DND-41 (cell line): Measurements from ENCODE around the gene POLL.

ENCODE experiments used
- ATAC-seq: fragments of 200-7000 bp; cut with Tn5 transposase; 3 replicates; pipeline ENCODE4 v1.9.1; 2021; ENCODE audit warnings: low read depth; ENCODE audit not compliant: insufficient read depth
- DNase-seq: peaks from one replicate; pipeline ENCODE4 v3.0.0-alpha.2; 2020
- H2AFZ ChIP-seq: 2 replicates; pipeline ENCODE4 v1.6.0; 2012; ENCODE audit warnings: low read depth, low read length
- H3K27ac ChIP-seq: 2 replicates; pipeline ENCODE4 v1.5.1; 2012; ENCODE audit warnings: low read length, inconsistent platforms
- H3K27me3 ChIP-seq: fragments of 200-600 bp; sonication (generic); 2 replicates; pipeline ENCODE4 v1.6.0; 2012; ENCODE audit warnings: low read length, mild to moderate bottlenecking, inconsistent platforms; ENCODE audit not compliant: insufficient read depth, poor library complexity
- H3K36me3 ChIP-seq: 2 replicates; pipeline ENCODE4 v1.5.1; 2012; ENCODE audit warnings: low read length, inconsistent platforms; ENCODE audit not compliant: insufficient read depth
- H3K4me1 ChIP-seq: 2 replicates; pipeline ENCODE4 v1.5.1; 2012; ENCODE audit warnings: mild to moderate bottlenecking, low read length; ENCODE audit not compliant: insufficient read depth
- H3K4me2 ChIP-seq: 2 replicates; pipeline ENCODE4 v1.6.0; 2012; ENCODE audit warnings: mild to moderate bottlenecking, moderate library complexity, low read length, inconsistent platforms; ENCODE audit not compliant: insufficient read depth
- H3K4me3 ChIP-seq, 2 experiments: fragments of 200-600 bp in 1 of 2; shearing (Covaris generic) in 1 of 2; 2 replicates each; pipeline ENCODE4 v1.5.1; 2012 to 2016; ENCODE audit warnings: inconsistent platforms in 2 of 2, low read length in 2 of 2, mild to moderate bottlenecking in 2 of 2, low read depth in 1 of 2, moderate library complexity in 1 of 2
- H3K79me2 ChIP-seq: 2 replicates; pipeline ENCODE4 v1.6.0; 2012; ENCODE audit warnings: low read length, inconsistent platforms; ENCODE audit not compliant: insufficient read depth
- H3K9ac ChIP-seq: 2 replicates; pipeline ENCODE4 v1.6.0; 2012; ENCODE audit warnings: low read depth, mild to moderate bottlenecking, inconsistent platforms, low read length, moderate library complexity
- H3K9me3 ChIP-seq: 2 replicates; pipeline ENCODE4 v1.5.1; 2012; ENCODE audit warnings: low read length, moderate library complexity, mild to moderate bottlenecking, inconsistent platforms; ENCODE audit not compliant: insufficient read depth, severe bottlenecking
- H4K20me1 ChIP-seq: 2 replicates; pipeline ENCODE4 v1.6.0; 2012; ENCODE audit warnings: low read length; ENCODE audit not compliant: insufficient read depth
- EZH2 ChIP-seq: IDR thresholded peaks from 3 replicates; pipeline ENCODE4 v1.6.1; 2012; ENCODE audit warnings: borderline replicate concordance, low read depth, mild to moderate bottlenecking, moderate library complexity, low read length, inconsistent platforms; ENCODE audit not compliant: severe bottlenecking
- TF ChIP-seq, protein P1 (sequence below): IDR thresholded peaks from 2 replicates; pipeline ENCODE4 v1.5.1; 2012; ENCODE audit warnings: borderline replicate concordance, low read length, moderate library complexity, mild to moderate bottlenecking; ENCODE audit not compliant: poor library complexity, severe bottlenecking; ENCODE audit errors: extremely low read depth

The POLL gene

DNA sequence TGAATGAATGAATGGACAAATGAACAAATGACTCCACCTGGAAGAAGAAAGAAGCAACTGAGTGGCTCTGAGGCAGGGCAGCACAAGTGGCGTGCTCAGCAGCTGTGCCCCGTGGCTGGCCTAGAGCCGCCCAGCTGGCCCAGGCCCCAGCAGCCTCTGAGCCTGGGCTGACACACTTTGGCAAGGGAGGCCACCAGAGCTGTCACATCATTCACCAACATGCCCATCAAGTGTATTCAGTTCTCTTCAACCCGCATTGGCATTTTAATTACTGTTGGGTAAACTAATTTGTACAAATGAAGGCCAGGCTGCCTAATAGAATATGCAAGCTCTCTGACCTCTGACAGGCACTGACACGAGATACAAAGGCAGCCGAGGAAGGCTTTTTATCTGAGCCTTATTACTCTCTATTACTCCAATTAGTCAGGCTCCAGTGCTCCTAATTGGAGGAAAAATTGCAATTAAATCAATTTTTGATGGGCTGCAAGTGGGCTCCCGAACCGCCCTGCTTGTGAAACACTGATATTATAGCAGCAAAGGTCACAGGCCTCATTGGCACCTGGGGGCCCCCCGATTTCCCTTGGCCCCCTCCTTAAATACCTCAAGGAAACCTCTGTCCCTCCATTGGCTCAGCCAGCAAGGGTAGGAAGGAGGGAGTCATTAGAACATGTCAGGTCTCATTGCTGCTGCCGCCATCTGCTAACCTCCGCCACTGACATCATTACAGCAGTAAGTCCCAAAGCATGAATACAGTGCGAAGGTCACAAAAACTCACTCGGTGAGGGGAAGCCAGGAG is 42.0 kb upstream of the POLL start:
- no peaks in the 10 kb centered on the region for H4K20me1 ChIP-seq
- H3K79me2 ChIP-seq: no peaks in the 10 kb centered on the region
- DNase-seq: no peak
- no peaks in the 10 kb centered on the region for H3K27me3 ChIP-seq
- peaks cover 31% of the 10 kb centered on the region for H3K36me3 ChIP-seq
- H3K9me3 ChIP-seq: no peaks in the 10 kb centered on the region
- TF ChIP-seq, protein P1, sequence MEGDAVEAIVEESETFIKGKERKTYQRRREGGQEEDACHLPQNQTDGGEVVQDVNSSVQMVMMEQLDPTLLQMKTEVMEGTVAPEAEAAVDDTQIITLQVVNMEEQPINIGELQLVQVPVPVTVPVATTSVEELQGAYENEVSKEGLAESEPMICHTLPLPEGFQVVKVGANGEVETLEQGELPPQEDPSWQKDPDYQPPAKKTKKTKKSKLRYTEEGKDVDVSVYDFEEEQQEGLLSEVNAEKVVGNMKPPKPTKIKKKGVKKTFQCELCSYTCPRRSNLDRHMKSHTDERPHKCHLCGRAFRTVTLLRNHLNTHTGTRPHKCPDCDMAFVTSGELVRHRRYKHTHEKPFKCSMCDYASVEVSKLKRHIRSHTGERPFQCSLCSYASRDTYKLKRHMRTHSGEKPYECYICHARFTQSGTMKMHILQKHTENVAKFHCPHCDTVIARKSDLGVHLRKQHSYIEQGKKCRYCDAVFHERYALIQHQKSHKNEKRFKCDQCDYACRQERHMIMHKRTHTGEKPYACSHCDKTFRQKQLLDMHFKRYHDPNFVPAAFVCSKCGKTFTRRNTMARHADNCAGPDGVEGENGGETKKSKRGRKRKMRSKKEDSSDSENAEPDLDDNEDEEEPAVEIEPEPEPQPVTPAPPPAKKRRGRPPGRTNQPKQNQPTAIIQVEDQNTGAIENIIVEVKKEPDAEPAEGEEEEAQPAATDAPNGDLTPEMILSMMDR: no peak
- no peak for TF ChIP-seq EZH2
- ATAC-seq: no peak
- H3K4me3 ChIP-seq: no peak overlapping the region
- H3K4me1 ChIP-seq: no peaks in the 10 kb centered on the region
- no peak overlapping the region for H3K4me2 ChIP-seq
- no peak overlapping the region for H2AFZ ChIP-seq
- no peak overlapping the region for H3K27ac ChIP-seq
- H3K9ac ChIP-seq: no peak overlapping the region

DNA sequence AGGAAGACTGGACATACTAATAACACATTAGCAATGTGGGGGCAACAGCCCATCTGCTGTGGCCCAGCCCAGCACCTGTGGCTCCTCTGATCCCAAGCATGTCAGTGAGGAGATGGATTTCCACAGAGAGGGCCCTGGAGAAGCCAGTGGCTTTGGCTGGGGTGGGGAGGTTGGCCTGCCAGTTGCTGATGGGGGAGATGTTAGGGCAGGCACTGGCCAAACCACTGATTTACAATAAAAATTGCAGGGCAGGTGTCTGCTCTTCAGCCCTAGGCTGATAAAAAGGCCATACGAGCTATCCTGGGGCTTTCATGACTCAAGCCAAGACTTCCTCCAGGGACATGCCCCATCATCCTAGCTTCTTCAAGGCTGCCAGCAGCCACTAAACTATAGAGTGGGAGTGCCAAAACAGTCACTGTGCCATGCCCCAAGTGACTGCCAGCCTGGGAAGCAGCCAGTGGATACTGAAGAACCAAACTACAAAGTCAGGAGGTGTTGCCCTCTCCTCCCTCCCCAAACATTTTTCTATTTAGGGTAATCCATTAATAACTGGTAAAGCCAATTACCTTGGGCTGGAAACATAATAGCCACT is 37.9 kb upstream of the POLL start:
- H3K27ac ChIP-seq: no peak overlapping the region
- no peaks in the 10 kb centered on the region for H3K9me3 ChIP-seq
- H3K4me2 ChIP-seq: no peak overlapping the region
- no peak overlapping the region for H2AFZ ChIP-seq
- no peaks in the 10 kb centered on the region for H3K27me3 ChIP-seq
- no peak overlapping the region for H3K4me3 ChIP-seq
- no peaks in the 10 kb centered on the region for H4K20me1 ChIP-seq
- H3K36me3 ChIP-seq: peaks cover 50% of the 10 kb centered on the region
- H3K79me2 ChIP-seq: no peaks in the 10 kb centered on the region
- DNase-seq: no peak
- TF ChIP-seq, protein P1: no peak
- no peak for TF ChIP-seq EZH2
- ATAC-seq: no peak
- H3K9ac ChIP-seq: no peak overlapping the region
- no peaks in the 10 kb centered on the region for H3K4me1 ChIP-seq

DNA sequence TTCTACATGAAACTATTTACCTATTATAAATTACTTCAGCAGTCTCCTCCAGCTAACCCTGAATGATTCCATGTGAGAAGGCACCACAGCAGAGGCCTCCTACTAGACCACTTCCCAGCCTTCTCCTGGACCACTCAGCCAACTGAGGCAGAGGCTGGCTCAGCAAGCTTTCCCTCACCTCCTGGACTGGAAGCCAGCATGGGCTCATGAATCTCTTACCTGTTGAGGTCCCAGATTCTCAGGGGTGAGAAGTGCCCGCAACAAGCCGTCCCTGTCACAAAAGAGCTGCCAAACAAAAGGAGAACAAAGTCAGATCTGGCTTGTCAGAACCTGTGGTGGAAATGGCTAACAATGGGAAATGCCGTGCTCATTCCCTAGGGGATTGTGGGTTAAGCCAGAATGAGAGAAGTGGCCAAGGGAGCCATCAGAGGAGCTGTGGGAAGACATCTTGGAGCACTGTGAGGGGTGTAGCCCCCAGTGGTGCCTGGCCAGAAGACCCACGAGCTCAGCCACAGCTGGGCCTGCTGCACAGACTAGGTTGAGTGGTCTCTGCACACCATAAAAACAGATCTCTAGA is 36.6 kb upstream of the POLL start:
- Histone ChIP-seq H3K36me3 (peaks cover 51% of the 10 kb centered on the region), H3K9ac (no peak overlapping the region), H3K9me3 (no peaks in the 10 kb centered on the region), H3K79me2 (no peaks in the 10 kb centered on the region), H2AFZ (no peak overlapping the region), H4K20me1 (0 out of 2 replicates have a peak, but pooled peaks cover 4% of the 10 kb centered on the region), H3K27ac (no peak overlapping the region), H3K4me1 (no peaks in the 10 kb centered on the region), H3K4me2 (no peak overlapping the region), H3K27me3 (no peaks in the 10 kb centered on the region), H3K4me3 (no peak overlapping the region)
- ATAC-seq (no peak), DNase-seq (no peak)
- TF ChIP-seq EZH2: no peak

DNA sequence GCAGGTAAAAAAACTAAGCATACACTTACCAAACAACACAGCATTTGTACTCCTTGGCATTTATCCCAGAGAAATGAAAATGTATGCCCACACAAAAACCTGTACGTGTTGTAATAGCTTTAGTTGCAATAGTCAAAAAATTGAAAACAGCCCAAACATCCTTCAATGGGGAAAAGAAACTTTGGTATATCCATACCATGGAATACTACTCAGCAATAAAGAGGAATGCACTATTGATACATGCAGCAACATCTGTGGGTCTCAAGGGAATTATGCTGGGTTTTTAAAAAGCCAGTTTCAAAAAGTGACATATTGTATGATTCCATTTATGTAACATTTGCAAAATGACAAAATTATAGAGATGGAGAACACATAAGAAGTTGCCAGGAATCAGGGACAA is 35.5 kb upstream of the POLL start:
- TF ChIP-seq EZH2: no peak
- TF ChIP-seq, protein P1: no peak
- Histone ChIP-seq H2AFZ (no peak overlapping the region), H3K9ac (no peak overlapping the region), H3K36me3 (peaks cover 51% of the 10 kb centered on the region), H3K9me3 (no peaks in the 10 kb centered on the region), H3K4me2 (no peak overlapping the region), H3K27ac (no peak overlapping the region), H3K4me1 (no peaks in the 10 kb centered on the region), H3K79me2 (no peaks in the 10 kb centered on the region), H3K27me3 (no peaks in the 10 kb centered on the region), H3K4me3 (no peak overlapping the region), H4K20me1 (0 out of 2 replicates have a peak, but pooled peaks cover 4% of the 10 kb centered on the region)
- DNase-seq: no peak
- no peak for ATAC-seq
